ENCODE results near the gene FXYD6. TPM values are rescaled to one million over a fixed set of nuclear protein-coding genes. Genes with fewer than 3 reads are reported as not detected.

Gene FXYD6
- total RNA-seq, 1 experiment from 2014 or later, result not detected

DNA sequence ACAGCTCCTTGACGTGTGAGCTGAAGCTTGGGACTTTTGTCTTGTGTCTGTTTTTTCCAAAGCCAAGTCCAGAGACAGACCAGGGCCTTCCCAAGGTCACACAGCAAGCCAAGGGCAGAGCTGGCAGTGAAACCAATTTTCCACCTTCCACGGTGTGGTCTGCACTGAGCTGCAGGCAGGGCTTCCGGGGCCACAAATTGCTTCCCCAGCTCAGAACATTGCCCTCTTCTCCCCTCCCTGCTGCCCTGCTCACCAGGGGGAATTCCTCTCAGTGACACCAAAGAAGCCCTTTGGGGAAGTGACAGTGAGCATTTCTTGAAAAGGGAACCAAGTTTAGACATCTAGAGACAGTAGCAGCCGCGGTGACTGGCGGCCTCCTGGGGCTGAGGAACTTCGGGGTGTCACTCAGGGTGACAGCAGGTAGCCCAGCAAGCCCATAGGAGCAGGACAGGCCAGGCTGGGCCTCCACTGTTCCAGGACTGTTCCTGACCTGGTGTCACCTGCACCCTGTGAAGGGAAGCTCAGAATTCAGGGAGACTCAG is 61.1 kb downstream of the FXYD6 start:
- H3F3A ChIP-seq (ENCODE audit: low read length, unreplicated experiment), result no peaks in the 10 kb centered on the region
- H3K9me2 ChIP-seq (replicated peaks; ENCODE audit: low read length), result no peaks in the 10 kb centered on the region
- H3K4me3 ChIP-seq (ENCODE audit: low read length), result no peak overlapping the region
- H4K20me1 ChIP-seq (ENCODE audit: low read length), result no peaks in the 10 kb centered on the region
- H3K79me2 ChIP-seq (ENCODE audit: low read length), result no peaks in the 10 kb centered on the region
- H3K9me3 ChIP-seq (ENCODE audit: low read length), result no peaks in the 10 kb centered on the region
- no peak overlapping the region for H3K4me2 ChIP-seq (ENCODE audit: low read length)
- H3K27ac ChIP-seq (ENCODE audit: low read length), result no peak overlapping the region
- TF ChIP-seq EZH2phosphoT487 (IDR thresholded peaks at IDR 0.05; ENCODE audit: borderline replicate concordance, low read length) (no peak), EZH2 (IDR thresholded peaks at IDR 0.05; ENCODE audit: low read length, unreplicated experiment) (no peak)
- TF ChIP-seq, protein P1, sequence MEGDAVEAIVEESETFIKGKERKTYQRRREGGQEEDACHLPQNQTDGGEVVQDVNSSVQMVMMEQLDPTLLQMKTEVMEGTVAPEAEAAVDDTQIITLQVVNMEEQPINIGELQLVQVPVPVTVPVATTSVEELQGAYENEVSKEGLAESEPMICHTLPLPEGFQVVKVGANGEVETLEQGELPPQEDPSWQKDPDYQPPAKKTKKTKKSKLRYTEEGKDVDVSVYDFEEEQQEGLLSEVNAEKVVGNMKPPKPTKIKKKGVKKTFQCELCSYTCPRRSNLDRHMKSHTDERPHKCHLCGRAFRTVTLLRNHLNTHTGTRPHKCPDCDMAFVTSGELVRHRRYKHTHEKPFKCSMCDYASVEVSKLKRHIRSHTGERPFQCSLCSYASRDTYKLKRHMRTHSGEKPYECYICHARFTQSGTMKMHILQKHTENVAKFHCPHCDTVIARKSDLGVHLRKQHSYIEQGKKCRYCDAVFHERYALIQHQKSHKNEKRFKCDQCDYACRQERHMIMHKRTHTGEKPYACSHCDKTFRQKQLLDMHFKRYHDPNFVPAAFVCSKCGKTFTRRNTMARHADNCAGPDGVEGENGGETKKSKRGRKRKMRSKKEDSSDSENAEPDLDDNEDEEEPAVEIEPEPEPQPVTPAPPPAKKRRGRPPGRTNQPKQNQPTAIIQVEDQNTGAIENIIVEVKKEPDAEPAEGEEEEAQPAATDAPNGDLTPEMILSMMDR (conservative IDR thresholded peaks at IDR 0.05; ENCODE audit: low read depth, low read length), result no peak
- CTCF ChIA-PET, result interaction anchor here (0.9 to 1.3 kb wide), 2 partner anchors 8 to 132 kb away, joined by 3 to 4 read pairs; no protein-coding TSS in a partner anchor
- no peaks in the 10 kb centered on the region for H3K27me3 ChIP-seq (ENCODE audit: low read length)
- no peaks in the 10 kb centered on the region for H3K36me3 ChIP-seq (ENCODE audit: low read depth, low read length)
- no peak overlapping the region for H2AFZ ChIP-seq (ENCODE audit: low read length)
- no peak for DNase-seq
- H3K4me1 ChIP-seq (ENCODE audit: insufficient read depth, low read length), result peaks cover 14% of the 10 kb centered on the region
- BruUV-seq (replicated peaks), result no TSS peak
- no peak for ATAC-seq
- POLR2A ChIA-PET (ENCODE audit: unreplicated experiment), result no interaction called here
- intact Hi-C loops (cut with micrococcal nuclease), result loop anchor here (5.0 kb wide), 2 partner anchors 388 to 578 kb away; no protein-coding TSS in a partner anchor
- H3K9ac ChIP-seq (ENCODE audit: low read length), result no peak overlapping the region

DNA sequence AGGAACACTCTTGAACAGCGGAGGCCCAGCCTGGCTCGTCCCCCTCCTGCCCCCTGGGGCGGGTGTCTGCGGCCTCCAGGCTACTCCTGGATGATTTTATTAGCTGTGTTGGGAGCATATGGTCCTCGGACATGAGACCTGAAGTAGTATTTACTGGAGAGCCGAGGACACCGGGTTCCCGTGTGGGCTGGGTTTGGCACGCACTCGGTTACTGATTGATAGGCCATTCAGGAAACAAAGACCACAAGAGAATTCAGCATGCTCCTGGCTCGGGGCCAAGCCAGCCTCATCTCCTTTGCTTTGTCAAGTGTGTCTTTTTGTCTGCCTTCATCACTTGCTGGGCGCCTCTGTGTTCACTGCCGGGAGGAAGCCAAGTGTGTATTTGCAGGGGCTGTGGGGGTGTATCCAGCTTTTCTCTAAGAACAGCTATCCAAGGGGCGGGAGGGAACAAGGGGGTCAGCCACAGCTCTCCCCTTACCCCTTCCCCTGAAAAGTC is 61.6 kb downstream of the FXYD6 start:
- intact Hi-C loops (cut with micrococcal nuclease), result loop anchor here (5.0 kb wide), 2 partner anchors 388 to 578 kb away; no protein-coding TSS in a partner anchor
- H3K27ac ChIP-seq (ENCODE audit: low read length), result no peak overlapping the region
- CTCF ChIA-PET, result interaction anchor here (0.7 kb wide), 1 partner anchor 388 kb away, joined by 3 read pairs; no protein-coding TSS in a partner anchor

More for the DNA sequence above, 61.6 kb downstream of the FXYD6 start:
- POLR2A ChIA-PET (ENCODE audit: unreplicated experiment), result no interaction called here
- peaks cover 14% of the 10 kb centered on the region for H3K4me1 ChIP-seq (ENCODE audit: insufficient read depth, low read length)
- no peak for TF ChIP-seq EZH2phosphoT487 (IDR thresholded peaks at IDR 0.05; ENCODE audit: borderline replicate concordance, low read length)
- TF ChIP-seq EZH2 (IDR thresholded peaks at IDR 0.05; ENCODE audit: low read length, unreplicated experiment), result no peak
- TF ChIP-seq, protein P1 (conservative IDR thresholded peaks at IDR 0.05; ENCODE audit: low read depth, low read length), result no peak
- ATAC-seq (no peak), DNase-seq (no peak)
- BruUV-seq (replicated peaks), result no TSS peak
- H4K20me1 ChIP-seq (ENCODE audit: low read length), result no peaks in the 10 kb centered on the region
- no peaks in the 10 kb centered on the region for H3K9me2 ChIP-seq (replicated peaks; ENCODE audit: low read length)
- no peak overlapping the region for H2AFZ ChIP-seq (ENCODE audit: low read length)
- no peak overlapping the region for H3K9ac ChIP-seq (ENCODE audit: low read length)
- H3K4me3 ChIP-seq (ENCODE audit: low read length), result no peak overlapping the region
- no peak overlapping the region for H3K4me2 ChIP-seq (ENCODE audit: low read length)
- H3K27me3 ChIP-seq (ENCODE audit: low read length), result peaks cover 4% of the 10 kb centered on the region
- H3F3A ChIP-seq (ENCODE audit: low read length, unreplicated experiment), result no peaks in the 10 kb centered on the region
- H3K36me3 ChIP-seq (ENCODE audit: low read depth, low read length), result no peaks in the 10 kb centered on the region
- no peaks in the 10 kb centered on the region for H3K9me3 ChIP-seq (ENCODE audit: low read length)
- H3K79me2 ChIP-seq (ENCODE audit: low read length), result no peaks in the 10 kb centered on the region
